HCT116 (cell line): ENCODE data around the gene ANO2. TPM values are rescaled to one million over a fixed set of nuclear protein-coding genes. Genes with fewer than 3 reads are reported as not detected.

Source experiments
- ATAC-seq: fragments of 200-7000 bp; cut with Tn5 transposase; 2 replicates; pipeline ENCODE4 v1.9.1; 2020; ENCODE audit warnings: mild to moderate bottlenecking, moderate library complexity
- BruUV-seq: library from RNA; stranded (reverse); fragments of 400-500 nt; replicated peaks from 2 replicates; lab custom pipeline; 2021; lab: Mats Ljungman, UMichigan
- CTCF ChIA-PET: fragments of 300-600 bp; sonication (Branson Sonifier 250); formaldehyde crosslinking; loops from one replicate; lab custom pipeline; 2021; ENCODE audit warnings: antibody characterized with exemption; lab: Charles Lee
- POLR2A ChIA-PET: fragments of 300-600, 350-600 bp; sonication (Branson Sonifier 250); formaldehyde crosslinking; loops from one replicate; lab custom pipeline; 2021; ENCODE audit warnings: antibody characterized with exemption; lab: Charles Lee
- RAD21 ChIA-PET, 2 experiments: fragments of 300-600 bp; sonication (Branson Sonifier 250); formaldehyde crosslinking; loops; one replicate each; lab custom pipeline; 2023; ENCODE audit warnings: low total read pairs in 2 of 2; ENCODE audit not compliant: uncharacterized antibody in 2 of 2, unreplicated experiment in 2 of 2, low non-redundant PET in 1 of 2; lab: Charles Lee
- DNase-seq: peaks from one replicate; pipeline ENCODE4 v3.0.0-alpha.2; 2010; ENCODE audit warnings: low read depth, low spot score
- H2AFZ ChIP-seq: fragments of 200-600 bp; shearing (Covaris generic), sonication (generic); 2 replicates; pipeline ENCODE4 v1.6.1; 2017; ENCODE audit warnings: low read depth, mixed run types, mixed read lengths, antibody characterized with exemption, low read length; ENCODE audit not compliant: poor library complexity, severe bottlenecking
- H3K27ac ChIP-seq: 2 replicates; pipeline ENCODE4 v1.5.1; 2012; ENCODE audit warnings: low read depth, low read length
- H3K27me3 ChIP-seq: fragments of 200-600 bp; sonication (generic); 2 replicates; pipeline ENCODE4 v1.6.1; 2016; ENCODE audit warnings: mixed run types, low read length, mixed read lengths; ENCODE audit not compliant: insufficient read depth
- H3K36me3 ChIP-seq, 2 experiments: fragments of 200-500 bp in 1 of 2; fragments of 200-600 bp in 1 of 2; sonication (Bioruptor generic) in 1 of 2; sonication (generic) in 1 of 2; 2 replicates each; pipeline versions ENCODE4 v1.5.1 to v1.6.1; 2014 to 2016; ENCODE audit warnings: low read length in 2 of 2, inconsistent platforms in 1 of 2, mixed read lengths in 1 of 2, mixed run types in 1 of 2; ENCODE audit not compliant: insufficient read depth in 2 of 2, control insufficient read depth in 1 of 2
- H3K4me1 ChIP-seq, 2 experiments: fragments of 200-600 bp in 1 of 2; sonication (generic) in 1 of 2; 2 replicates each; pipeline versions ENCODE4 v1.5.1 to v1.6.1; 2012 to 2017; ENCODE audit warnings: low read length in 2 of 2, inconsistent platforms in 1 of 2, mild to moderate bottlenecking in 1 of 2, mixed read lengths in 1 of 2, mixed run types in 1 of 2, moderate library complexity in 1 of 2; ENCODE audit not compliant: insufficient read depth in 2 of 2, control insufficient read depth in 1 of 2
- H3K4me2 ChIP-seq: fragments of 200-600 bp; sonication (generic); 2 replicates; pipeline ENCODE4 v1.6.1; 2017; ENCODE audit warnings: mixed run types, low read length, mixed read lengths
- H3K4me3 ChIP-seq, 2 experiments: fragments of 200-600 bp in 1 of 2; sonication (generic) in 1 of 2; replicated peaks in 1 of 2; 2 replicates each; pipeline ENCODE4 v1.5.1; 2011 to 2016; ENCODE audit warnings: low read length in 2 of 2, control low read depth in 1 of 2, low read depth in 1 of 2, mild to moderate bottlenecking in 1 of 2, mixed read lengths in 1 of 2, mixed run types in 1 of 2
- H3K79me2 ChIP-seq: fragments of 200-600 bp; sonication (generic); 2 replicates; pipeline ENCODE4 v1.6.1; 2017; ENCODE audit warnings: mild to moderate bottlenecking, mixed run types, low read length, moderate library complexity, mixed read lengths; ENCODE audit not compliant: insufficient read depth
- H3K9ac ChIP-seq: fragments of 200-600 bp; sonication (generic); 2 replicates; pipeline ENCODE4 v1.6.1; 2016; ENCODE audit warnings: low read length, mixed read lengths
- H3K9me2 ChIP-seq: fragments of 200-600 bp; sonication (generic), shearing (Covaris generic); 2 replicates; pipeline ENCODE4 v1.6.1; 2017; ENCODE audit warnings: mixed run types, mild to moderate bottlenecking, moderate library complexity; ENCODE audit not compliant: insufficient read depth
- H3K9me3 ChIP-seq, 2 experiments: fragments of 200-500 bp in 1 of 2; fragments of 200-600 bp in 1 of 2; sonication (Bioruptor generic) in 1 of 2; sonication (generic) in 1 of 2; 2 replicates each; pipeline ENCODE4 v1.6.1; 2014 to 2017; ENCODE audit warnings: low read length in 2 of 2, mixed read lengths in 2 of 2, inconsistent platforms in 1 of 2, low read depth in 1 of 2, mild to moderate bottlenecking in 1 of 2, mixed run types in 1 of 2, moderate library complexity in 1 of 2; ENCODE audit not compliant: control insufficient read depth in 1 of 2, insufficient read depth in 1 of 2
- H4K20me1 ChIP-seq: fragments of 200-600 bp; sonication (generic), shearing (Covaris generic); 2 replicates; pipeline ENCODE4 v1.6.1; 2017; ENCODE audit warnings: mixed run types, mild to moderate bottlenecking, moderate library complexity; ENCODE audit not compliant: insufficient read depth
- CBX3 ChIP-seq: IDR thresholded peaks from 2 replicates; pipeline ENCODE4 v1.6.1; 2012; ENCODE audit warnings: low read depth
- CEBPB ChIP-seq: IDR thresholded peaks from 2 replicates; pipeline ENCODE4 v1.6.1; 2012; ENCODE audit warnings: low read depth
- EGR1 ChIP-seq: IDR thresholded peaks from 2 replicates; pipeline ENCODE4 v1.6.1; 2012; ENCODE audit warnings: low read depth
- EZH2phosphoT487 ChIP-seq: fragments of 200-600 bp; IDR thresholded peaks from 2 replicates; pipeline ENCODE4 v1.6.1; 2018; ENCODE audit warnings: antibody characterized with exemption, borderline replicate concordance
- JUND ChIP-seq: IDR thresholded peaks from 2 replicates; pipeline ENCODE4 v1.6.1; 2012
- POLR2A ChIP-seq: IDR thresholded peaks from 2 replicates; pipeline ENCODE4 v1.7.0; 2011; ENCODE audit warnings: borderline replicate concordance; ENCODE audit not compliant: insufficient read depth, insufficient read length; ENCODE audit errors: extremely low read depth
- POLR2AphosphoS5 ChIP-seq: IDR thresholded peaks from 2 replicates; pipeline ENCODE4 v1.6.1; 2011; ENCODE audit warnings: mild to moderate bottlenecking, low read depth, low read length, moderate library complexity
- RAD21 ChIP-seq: IDR thresholded peaks from 2 replicates; pipeline ENCODE4 v1.6.1; 2012; ENCODE audit warnings: low read depth, mild to moderate bottlenecking
- TCF7L2 ChIP-seq: IDR thresholded peaks from 2 replicates; pipeline ENCODE4 v1.7.0; 2011; ENCODE audit warnings: borderline replicate concordance, inconsistent platforms; ENCODE audit not compliant: insufficient read depth, insufficient read length; ENCODE audit errors: extremely low read depth
- YY1 ChIP-seq: IDR thresholded peaks from 2 replicates; pipeline ENCODE4 v1.6.1; 2011; ENCODE audit warnings: low read length, low read depth, moderate library complexity, mild to moderate bottlenecking; ENCODE audit not compliant: insufficient replicate concordance; ENCODE audit errors: extremely low read depth
- ZFX ChIP-seq: fragments of 450-650 bp; IDR thresholded peaks from 2 replicates; pipeline ENCODE4 v1.6.1; 2017
- intact Hi-C: fragments of 100-400 bp; cut with micrococcal nuclease; formaldehyde crosslinking; loops from 2 replicates; pipeline ENCODE4 v1.10.0; 2022
- total RNA-seq: library from RNA; stranded (reverse); gene quantifications from one replicate; pipeline ENCODE4 v1.2.1, GENCODE V29; 2021; ENCODE audit not compliant: unreplicated experiment
- TF ChIP-seq, protein P1 (sequence below): IDR thresholded peaks from 2 replicates; pipeline ENCODE4 v1.6.1; 2012; ENCODE audit warnings: low read depth
- TF ChIP-seq, protein P2 (sequence below): IDR thresholded peaks from 2 replicates; pipeline ENCODE4 v1.6.1; 2012
- TF ChIP-seq, protein P3 (sequence below): IDR thresholded peaks from 2 replicates; pipeline ENCODE4 v1.6.1; 2012

The ANO2 gene
- total RNA-seq, 1 experiment from 2014 or later: not detected

DNA sequence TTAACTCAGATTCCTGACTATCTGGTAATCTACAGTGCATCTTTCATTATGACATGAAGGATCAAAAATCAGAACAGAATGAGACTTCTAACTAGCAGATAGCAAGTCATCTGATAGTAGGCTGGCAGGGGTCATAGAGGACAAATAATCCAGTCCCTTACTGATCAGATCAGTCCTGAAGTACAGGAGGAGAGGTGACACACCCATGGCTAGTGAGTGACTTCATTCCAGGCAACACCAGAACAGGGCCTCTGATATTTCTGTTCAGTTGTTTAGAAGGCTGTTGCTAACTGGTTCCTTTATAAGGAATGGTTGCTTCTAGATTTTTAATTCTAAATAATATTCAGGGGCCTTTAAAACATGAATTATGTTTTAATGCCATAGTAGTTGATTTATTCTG, 291.0 kb downstream of the ANO2 start (continued):
- TF ChIP-seq TCF7L2 (no peak), EGR1 (no peak), POLR2AphosphoS5 (no peak), CEBPB (no peak), YY1 (no peak), RAD21 (no peak)
- TF ChIP-seq, protein P1, sequence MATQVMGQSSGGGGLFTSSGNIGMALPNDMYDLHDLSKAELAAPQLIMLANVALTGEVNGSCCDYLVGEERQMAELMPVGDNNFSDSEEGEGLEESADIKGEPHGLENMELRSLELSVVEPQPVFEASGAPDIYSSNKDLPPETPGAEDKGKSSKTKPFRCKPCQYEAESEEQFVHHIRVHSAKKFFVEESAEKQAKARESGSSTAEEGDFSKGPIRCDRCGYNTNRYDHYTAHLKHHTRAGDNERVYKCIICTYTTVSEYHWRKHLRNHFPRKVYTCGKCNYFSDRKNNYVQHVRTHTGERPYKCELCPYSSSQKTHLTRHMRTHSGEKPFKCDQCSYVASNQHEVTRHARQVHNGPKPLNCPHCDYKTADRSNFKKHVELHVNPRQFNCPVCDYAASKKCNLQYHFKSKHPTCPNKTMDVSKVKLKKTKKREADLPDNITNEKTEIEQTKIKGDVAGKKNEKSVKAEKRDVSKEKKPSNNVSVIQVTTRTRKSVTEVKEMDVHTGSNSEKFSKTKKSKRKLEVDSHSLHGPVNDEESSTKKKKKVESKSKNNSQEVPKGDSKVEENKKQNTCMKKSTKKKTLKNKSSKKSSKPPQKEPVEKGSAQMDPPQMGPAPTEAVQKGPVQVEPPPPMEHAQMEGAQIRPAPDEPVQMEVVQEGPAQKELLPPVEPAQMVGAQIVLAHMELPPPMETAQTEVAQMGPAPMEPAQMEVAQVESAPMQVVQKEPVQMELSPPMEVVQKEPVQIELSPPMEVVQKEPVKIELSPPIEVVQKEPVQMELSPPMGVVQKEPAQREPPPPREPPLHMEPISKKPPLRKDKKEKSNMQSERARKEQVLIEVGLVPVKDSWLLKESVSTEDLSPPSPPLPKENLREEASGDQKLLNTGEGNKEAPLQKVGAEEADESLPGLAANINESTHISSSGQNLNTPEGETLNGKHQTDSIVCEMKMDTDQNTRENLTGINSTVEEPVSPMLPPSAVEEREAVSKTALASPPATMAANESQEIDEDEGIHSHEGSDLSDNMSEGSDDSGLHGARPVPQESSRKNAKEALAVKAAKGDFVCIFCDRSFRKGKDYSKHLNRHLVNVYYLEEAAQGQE: no peak
- TF ChIP-seq, all 23 proteins: peak for 0

DNA sequence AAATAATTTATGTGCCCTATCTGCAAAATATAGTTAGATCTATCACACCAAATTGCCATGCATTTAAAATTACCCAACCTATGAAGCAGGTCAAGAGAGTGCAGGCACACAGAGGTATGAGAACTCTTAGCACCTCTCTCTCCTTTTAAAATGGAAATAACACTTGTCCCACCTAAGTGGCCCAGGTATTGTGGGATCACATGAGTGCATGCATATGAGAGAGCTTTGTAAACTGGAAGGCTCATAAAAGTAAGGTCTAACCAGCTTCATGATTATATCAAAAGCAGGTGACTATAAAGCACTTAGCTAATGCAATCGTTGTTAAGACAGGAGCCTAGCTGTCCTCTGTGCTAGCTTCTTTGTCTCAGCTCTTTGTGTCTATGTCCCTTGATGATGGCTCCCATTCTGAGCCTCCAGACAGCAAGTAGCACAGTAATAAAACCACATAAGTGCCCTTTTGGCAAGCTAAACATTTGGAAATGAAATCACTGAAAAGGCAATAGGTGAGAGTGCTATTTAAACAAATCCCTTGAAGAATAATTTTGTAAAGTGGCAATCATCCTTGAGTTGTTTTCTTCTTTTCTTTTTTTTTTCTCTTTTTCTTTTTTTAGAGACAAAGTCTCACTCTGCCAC, 294.1 kb downstream of the ANO2 start:
- DNase-seq: no peak
- no peaks in the 10 kb centered on the region for H3K9me3 ChIP-seq

More for the DNA sequence above, 294.1 kb downstream of the ANO2 start:
- H3K4me3 ChIP-seq: no peak overlapping the region
- H3K79me2 ChIP-seq: no peaks in the 10 kb centered on the region
- no TSS peak for BruUV-seq
- intact Hi-C loops: no loop called here
- TF ChIP-seq TCF7L2 (no peak), EZH2phosphoT487 (no peak), POLR2AphosphoS5 (no peak), JUND (no peak), ZFX (no peak), YY1 (no peak), EGR1 (no peak), POLR2A (no peak), CBX3 (no peak), CEBPB (no peak)
- TF ChIP-seq, protein P1: no peak
- TF ChIP-seq, protein P2, sequence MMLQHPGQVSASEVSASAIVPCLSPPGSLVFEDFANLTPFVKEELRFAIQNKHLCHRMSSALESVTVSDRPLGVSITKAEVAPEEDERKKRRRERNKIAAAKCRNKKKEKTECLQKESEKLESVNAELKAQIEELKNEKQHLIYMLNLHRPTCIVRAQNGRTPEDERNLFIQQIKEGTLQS: no peak
- TF ChIP-seq, protein P3, sequence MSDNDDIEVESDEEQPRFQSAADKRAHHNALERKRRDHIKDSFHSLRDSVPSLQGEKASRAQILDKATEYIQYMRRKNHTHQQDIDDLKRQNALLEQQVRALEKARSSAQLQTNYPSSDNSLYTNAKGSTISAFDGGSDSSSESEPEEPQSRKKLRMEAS: no peak
- ATAC-seq: no peak
- no peaks in the 10 kb centered on the region for H3K9me2 ChIP-seq
- no peak overlapping the region for H2AFZ ChIP-seq
- no peak overlapping the region for H3K9ac ChIP-seq
- no peaks in the 10 kb centered on the region for H3K4me1 ChIP-seq
- no peaks in the 10 kb centered on the region for H3K36me3 ChIP-seq
- ChIA-PET CTCF (no interaction called here), POLR2A (no interaction called here), RAD21 (no interaction called here)
- H3K4me2 ChIP-seq: no peak overlapping the region
- H4K20me1 ChIP-seq: no peaks in the 10 kb centered on the region
- H3K27ac ChIP-seq: no peak overlapping the region
- H3K27me3 ChIP-seq: peaks cover 65% of the 10 kb centered on the region
